ENCODE measurements around the gene ZFPM1.

DNA sequence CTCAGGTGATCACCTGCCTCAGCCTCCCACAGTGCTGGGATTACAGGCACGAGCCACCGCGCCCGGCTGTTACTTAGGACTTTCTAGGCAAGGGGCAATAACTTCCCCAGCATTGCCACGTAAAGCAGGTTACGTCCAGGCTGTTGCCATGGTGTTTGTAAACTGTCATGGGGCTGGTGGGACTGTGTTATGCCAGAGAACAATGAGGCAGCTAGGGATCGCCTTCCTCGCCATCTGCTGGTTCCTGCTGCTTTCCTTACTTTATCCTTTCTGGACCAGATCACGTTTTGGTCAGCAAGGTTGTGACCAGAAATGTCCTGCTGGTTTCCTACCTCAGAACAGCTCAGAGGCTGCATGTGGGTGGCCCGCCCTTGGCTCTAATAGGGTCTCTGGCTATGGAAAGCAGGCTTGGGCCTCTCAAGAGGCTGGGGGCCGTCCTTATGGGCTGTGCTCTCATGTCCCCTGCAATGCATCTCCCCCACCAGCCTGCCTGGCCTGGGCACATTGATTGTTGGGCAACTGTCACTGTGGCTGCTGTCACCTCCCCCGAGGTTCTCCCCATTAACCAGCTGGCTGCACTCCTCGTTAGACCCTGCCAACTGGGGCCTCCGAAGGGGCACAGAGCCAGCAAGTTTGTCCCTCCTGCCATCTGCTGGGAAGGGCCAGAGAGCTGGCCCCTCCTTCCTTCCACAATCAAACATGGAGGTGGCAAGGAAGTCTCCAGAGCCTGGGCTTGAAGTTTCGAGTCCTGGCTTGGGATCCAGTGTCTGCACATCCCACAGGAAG is 88.9 kb downstream of the ZFPM1 start:
- TF ChIP-seq, protein P1, sequence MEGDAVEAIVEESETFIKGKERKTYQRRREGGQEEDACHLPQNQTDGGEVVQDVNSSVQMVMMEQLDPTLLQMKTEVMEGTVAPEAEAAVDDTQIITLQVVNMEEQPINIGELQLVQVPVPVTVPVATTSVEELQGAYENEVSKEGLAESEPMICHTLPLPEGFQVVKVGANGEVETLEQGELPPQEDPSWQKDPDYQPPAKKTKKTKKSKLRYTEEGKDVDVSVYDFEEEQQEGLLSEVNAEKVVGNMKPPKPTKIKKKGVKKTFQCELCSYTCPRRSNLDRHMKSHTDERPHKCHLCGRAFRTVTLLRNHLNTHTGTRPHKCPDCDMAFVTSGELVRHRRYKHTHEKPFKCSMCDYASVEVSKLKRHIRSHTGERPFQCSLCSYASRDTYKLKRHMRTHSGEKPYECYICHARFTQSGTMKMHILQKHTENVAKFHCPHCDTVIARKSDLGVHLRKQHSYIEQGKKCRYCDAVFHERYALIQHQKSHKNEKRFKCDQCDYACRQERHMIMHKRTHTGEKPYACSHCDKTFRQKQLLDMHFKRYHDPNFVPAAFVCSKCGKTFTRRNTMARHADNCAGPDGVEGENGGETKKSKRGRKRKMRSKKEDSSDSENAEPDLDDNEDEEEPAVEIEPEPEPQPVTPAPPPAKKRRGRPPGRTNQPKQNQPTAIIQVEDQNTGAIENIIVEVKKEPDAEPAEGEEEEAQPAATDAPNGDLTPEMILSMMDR (IDR thresholded peaks at IDR 0.05): no peak
- TF ChIP-seq EP300 (IDR thresholded peaks at IDR 0.05): no peak
- TF ChIP-seq POLR2A (IDR thresholded peaks at IDR 0.05): no peak
- no peak for TF ChIP-seq POLR2AphosphoS5 (IDR thresholded peaks at IDR 0.05)
